Activated naive CD4-positive, alpha-beta T cell treated with anti-CD3 and anti-CD28 coated beads, Interleukin-2, amount 50 U/mL, for 16 hours (primary cell): ENCODE data around the gene FOS.
A peak's percentile ranks its signal among the peaks of the same experiment; 100 is the strongest.
"Not testable (repeated sequence)": the region's sequence is repeated elsewhere in the genome, so short reads cannot be mapped to it uniquely, and the experiment has no call there.

ENCODE experiments used
- DNase-seq: peaks from one replicate; pipeline ENCODE4 v3.0.0-alpha.2; 2020

The FOS gene

DNA sequence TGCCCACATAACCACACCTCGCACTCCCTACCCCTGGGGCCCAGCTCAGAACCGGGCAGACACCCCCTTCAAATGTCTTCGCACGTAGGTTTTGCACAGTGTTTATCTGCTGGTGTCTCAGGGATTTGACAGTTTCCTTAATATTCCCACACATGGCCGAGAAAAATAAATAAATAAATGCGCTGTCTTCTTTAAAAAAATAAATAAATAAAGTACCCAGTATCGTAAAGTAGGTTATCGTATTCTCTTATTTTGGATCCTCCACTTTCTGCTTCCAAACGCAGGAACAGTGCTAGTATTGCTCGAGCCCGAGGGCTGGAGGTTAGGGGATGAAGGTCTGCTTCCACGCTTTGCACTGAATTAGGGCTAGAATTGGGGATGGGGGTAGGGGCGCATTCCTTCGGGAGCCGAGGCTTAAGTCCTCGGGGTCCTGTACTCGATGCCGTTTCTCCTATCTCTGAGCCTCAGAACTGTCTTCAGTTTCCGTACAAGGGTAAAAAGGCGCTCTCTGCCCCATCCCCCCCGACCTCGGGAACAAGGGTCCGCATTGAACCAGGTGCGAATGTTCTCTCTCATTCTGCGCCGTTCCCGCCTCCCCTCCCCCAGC lies 710 bp upstream of the FOS start:
- DNase-seq: no peak

DNA sequence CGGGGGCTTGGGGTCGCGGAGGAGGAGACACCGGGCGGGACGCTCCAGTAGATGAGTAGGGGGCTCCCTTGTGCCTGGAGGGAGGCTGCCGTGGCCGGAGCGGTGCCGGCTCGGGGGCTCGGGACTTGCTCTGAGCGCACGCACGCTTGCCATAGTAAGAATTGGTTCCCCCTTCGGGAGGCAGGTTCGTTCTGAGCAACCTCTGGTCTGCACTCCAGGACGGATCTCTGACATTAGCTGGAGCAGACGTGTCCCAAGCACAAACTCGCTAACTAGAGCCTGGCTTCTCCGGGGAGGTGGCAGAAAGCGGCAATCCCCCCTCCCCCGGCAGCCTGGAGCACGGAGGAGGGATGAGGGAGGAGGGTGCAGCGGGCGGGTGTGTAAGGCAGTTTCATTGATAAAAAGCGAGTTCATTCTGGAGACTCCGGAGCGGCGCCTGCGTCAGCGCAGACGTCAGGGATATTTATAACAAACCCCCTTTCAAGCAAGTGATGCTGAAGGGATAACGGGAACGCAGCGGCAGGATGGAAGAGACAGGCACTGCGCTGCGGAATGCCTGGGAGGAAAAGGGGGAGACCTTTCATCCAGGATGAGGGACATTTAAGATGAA lies 630 bp downstream of the FOS start:
- peak; percentile 55 for DNase-seq

DNA sequence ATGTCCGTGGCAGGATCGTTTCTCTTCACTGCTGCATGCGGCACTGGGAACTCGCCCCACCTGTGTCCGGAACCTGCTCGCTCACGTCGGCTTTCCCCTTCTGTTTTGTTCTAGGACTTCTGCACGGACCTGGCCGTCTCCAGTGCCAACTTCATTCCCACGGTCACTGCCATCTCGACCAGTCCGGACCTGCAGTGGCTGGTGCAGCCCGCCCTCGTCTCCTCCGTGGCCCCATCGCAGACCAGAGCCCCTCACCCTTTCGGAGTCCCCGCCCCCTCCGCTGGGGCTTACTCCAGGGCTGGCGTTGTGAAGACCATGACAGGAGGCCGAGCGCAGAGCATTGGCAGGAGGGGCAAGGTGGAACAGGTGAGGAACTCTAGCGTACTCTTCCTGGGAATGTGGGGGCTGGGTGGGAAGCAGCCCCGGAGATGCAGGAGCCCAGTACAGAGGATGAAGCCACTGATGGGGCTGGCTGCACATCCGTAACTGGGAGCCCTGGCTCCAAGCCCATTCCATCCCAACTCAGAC lies 1.2 kb downstream of the FOS start:
- DNase-seq: no peak

DNA sequence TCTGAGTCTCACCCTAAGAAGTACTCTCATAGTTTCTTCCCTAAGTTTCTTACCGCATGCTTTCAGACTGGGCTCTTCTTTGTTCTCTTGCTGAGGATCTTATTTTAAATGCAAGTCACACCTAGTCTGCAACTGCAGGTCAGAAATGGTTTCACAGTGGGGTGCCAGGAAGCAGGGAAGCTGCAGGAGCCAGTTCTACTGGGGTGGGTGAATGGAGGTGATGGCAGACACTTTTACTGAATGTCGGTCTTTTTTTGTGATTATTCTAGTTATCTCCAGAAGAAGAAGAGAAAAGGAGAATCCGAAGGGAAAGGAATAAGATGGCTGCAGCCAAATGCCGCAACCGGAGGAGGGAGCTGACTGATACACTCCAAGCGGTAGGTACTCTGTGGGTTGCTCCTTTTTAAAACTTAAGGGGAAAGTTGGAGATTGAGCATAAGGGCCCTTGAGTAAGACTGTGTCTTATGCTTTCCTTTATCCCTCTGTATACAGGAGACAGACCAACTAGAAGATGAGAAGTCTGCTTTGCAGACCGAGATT lies 1.7 kb downstream of the FOS start:
- DNase-seq: no peak

DNA sequence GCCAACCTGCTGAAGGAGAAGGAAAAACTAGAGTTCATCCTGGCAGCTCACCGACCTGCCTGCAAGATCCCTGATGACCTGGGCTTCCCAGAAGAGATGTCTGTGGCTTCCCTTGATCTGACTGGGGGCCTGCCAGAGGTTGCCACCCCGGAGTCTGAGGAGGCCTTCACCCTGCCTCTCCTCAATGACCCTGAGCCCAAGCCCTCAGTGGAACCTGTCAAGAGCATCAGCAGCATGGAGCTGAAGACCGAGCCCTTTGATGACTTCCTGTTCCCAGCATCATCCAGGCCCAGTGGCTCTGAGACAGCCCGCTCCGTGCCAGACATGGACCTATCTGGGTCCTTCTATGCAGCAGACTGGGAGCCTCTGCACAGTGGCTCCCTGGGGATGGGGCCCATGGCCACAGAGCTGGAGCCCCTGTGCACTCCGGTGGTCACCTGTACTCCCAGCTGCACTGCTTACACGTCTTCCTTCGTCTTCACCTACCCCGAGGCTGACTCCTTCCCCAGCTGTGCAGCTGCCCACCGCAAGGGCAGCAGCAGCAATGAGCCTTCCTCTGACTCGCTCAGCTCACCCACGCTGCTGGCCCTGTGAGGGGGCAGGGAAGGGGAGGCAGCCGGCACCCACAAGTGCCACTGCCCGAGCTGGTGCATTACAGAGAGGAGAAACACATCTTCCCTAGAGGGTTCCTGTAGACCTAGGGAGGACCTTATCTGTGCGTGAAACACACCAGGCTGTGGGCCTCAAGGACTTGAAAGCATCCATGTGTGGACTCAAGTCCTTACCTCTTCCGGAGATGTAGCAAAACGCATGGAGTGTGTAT lies 2.4 kb downstream of the FOS start:
- no peak for DNase-seq

DNA sequence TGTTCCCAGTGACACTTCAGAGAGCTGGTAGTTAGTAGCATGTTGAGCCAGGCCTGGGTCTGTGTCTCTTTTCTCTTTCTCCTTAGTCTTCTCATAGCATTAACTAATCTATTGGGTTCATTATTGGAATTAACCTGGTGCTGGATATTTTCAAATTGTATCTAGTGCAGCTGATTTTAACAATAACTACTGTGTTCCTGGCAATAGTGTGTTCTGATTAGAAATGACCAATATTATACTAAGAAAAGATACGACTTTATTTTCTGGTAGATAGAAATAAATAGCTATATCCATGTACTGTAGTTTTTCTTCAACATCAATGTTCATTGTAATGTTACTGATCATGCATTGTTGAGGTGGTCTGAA lies 3.0 kb downstream of the FOS start:
- DNase-seq: no peak

DNA sequence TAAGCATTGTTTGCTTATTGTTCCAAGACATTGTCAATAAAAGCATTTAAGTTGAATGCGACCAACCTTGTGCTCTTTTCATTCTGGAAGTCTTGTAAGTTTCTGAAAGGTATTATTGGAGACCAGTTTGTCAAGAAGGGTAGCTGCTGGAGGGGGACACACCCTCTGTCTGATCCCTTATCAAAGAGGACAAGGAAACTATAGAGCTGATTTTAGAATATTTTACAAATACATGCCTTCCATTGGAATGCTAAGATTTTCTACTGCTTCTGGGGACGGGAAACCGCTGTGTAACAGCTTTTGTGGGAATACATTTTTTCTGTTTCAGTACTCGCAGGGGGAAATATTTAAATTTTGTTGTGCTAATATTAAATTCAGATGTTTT lies 3.5 kb downstream of the FOS start:
- DNase-seq: no peak

DNA sequence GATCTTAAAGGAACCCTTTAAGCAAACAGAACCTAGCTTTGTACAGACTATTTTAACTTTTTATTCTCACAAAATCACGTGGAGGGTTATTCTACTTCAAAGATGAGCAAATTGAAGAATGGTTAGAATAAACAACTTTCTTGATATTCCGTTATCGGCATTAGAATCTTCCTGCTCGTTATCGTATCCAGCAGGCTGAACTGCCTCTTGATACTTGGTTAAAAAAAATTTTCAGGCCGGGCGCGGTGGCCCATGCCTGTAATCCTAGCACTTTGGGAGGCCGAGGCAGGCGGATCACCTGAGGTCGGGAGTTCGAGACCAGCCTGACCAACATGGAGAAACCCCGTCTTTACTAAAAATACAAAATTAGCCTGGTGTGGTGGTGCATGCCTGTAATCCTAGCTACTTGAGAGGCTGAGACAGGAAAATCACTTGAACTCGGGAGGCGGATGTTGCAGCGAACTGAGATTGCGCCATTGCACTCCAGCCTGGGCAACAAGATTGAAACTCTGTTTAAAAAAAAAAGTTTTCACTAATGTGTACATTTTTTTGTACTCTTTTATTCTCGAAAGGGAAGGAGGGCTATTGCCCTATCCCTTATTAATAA lies 4.0 kb downstream of the FOS start:
- DNase-seq: not testable (repeated sequence)

DNA sequence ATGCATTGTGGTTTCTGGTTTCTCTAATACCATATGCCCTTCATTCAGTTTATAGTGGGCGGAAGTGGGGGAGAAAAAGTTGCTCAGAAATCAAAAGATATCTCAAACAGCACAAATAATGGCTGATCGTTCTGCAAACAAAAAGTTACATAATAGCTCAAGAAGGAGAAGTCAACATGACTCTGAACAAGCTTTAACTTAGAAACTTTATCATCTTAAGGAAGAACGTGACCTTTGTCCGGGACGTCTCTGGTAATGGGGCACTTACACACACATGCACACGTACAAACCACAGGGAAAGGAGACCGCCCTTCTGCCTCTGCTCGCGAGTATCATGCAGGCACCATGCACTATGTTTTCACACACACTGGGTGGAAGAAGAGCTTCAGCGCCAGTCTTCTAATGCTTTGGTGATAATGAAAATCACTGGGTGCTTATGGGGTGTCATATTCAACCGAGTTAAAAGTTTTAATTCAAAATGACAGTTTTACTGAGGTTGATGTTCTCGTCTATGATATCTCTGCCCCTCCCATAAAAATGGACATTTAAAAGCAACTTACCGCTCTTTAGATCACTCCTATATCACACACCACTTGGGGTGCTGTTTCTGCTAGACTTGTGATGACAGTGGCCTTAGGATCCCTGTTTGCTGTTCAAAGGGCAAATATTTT lies 4.7 kb downstream of the FOS start:
- DNase-seq: no peak

DNA sequence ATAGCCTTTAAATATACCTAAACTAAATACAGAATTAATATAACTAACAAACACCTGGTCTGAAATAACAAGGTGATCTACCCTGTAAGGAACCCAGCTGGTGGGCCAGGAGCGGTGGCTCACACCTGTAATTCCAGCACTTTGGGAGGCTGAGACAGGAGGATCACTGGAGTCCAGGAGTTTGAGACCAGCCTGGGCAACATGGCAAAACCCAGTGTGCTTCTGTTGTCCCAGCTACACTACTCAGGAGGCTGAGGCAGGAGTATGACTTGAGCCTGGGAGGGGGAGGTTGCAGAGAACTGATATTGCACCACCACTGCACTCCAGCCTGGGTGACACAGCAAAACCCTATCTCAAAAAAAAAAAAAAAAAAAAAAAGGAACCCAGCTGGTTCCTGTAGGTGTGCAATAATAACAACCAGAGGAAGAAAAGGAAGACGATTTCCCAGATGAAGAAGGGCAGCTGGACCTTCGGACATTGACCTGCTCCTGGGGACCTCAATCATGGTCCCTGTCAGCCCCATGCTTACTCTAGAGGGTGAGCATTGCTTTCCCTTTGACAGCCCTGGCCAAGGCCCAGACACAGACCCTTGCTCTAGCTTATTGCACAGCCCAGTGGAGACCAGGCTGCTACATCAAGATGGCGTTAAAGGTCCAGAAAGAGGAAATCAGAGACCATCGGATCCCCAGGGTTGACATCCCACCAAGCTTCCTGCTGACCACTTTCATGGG lies 5.4 kb downstream of the FOS start:
- no peak for DNase-seq

DNA sequence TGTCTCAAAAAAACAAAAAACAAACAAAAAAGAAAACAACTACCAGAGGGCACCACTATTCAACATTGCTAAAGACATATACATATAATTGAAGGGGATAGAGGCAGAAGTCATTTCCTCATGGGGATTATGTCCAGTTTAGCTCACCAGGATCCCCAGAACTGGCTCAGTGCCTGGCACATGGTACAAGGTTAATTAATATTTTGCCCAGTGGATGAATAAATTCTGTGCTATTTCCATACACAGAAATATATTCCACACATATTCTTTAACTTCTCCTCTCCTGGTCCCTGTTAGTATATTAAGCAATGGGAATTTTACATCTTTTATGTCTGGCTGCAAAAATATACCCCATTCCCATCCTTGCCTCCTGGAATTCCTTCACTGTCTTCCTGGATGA lies 6.7 kb downstream of the FOS start:
- no peak for DNase-seq

DNA sequence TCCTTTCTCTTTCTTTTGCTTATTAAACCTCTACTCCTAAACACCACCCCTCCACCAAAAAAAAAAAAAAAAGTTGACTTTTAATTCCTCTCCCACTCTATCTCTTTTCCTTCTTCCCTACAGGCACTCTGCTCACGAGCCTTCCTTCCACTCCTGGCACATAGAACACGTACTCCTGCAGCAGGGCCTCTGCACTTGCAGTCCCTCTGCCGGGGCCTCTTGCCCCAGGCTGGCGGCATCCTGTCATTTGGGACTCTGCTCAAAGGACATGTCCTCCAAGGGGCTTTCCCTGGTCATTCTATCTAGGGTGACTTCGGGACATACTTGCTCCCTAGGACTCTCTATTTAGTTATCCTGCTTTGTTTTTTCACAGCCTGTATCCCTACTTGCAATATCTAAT lies 7.7 kb downstream of the FOS start:
- DNase-seq: no peak

DNA sequence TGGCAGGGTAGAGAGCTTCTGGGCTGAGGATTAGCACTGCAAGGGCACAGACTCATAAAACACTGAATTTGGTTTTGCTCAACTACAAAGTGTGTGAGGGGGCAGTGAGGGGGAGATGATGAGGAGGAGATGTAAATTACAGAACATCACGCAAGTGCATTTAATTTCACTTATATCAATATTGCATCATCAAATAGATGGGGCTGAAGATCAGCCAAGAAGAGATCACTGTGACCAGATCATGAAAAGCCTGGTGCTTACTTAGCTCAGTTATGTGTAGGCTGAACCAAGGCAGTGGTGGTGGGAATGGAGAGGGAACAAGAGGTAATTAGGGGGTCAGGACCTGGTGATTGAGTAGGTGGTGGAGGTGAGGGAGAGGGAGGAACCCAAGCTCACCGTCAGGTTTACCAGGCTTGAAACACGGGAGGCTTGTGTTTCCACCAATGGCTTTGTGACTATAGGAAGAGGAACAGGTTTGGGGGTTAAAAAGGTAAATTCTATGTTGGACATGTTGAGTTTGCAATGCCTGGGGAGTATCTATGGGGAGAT lies 11.3 kb downstream of the FOS start:
- DNase-seq: no peak

DNA sequence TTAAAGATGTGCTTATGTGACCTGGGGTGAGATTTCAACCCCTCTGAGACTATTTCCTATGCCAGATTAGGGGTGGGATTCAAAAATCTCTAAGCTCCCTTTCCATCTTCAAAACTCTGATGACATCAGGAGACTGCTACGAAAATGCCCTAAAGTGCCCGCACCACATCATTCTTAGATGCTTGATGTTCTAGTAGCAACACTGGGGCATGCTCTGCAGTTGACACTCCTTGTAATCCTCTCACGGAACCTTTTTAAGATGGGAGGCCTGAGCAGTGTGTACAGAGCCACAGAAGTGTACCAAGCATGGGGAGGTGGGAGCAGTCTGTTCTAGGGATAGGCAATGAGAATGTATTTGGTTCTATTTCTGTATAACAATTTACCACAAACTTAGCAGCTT lies 12.2 kb downstream of the FOS start:
- no peak for DNase-seq

DNA sequence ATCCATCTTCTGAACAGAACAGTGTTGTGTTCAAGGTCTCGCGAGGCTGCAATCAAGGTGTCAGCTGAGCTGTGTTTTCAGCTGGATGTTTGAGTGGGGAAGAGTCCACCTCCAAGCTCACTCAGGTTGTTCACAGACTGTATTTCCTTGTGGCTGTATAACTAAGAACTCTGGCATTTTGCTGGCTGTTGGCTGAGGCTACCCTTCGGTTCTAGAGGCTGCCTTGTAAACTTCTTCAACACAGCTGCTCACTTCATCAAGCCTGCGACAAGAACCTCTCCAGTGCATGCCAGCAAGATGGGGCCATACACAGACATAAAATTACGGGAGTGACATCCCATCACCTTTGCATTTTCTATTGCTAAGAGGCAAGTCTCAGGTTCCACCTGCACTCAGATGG lies 12.7 kb downstream of the FOS start:
- DNase-seq: no peak

DNA sequence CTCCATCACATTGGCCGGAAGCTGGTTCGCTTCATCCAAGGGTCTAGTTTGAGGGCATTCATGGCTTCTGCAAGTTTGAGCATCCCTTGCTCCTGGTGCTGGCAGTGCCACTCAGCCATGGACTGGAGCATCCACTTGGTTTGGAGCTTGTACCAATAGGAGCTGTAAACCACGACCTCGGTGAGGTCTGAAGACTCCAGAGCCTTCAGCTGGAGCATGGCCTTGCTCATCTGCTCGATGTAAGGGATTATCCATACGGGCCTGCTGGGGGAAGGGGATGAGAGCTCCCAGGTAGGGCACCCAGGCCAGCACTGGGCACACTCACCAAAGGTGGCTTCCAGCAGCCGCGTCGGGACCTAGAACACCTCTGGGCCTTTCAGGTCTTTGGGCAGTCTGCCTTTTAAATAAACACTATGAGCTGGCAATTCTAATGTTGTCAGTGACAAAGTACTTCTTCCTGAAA lies 13.5 kb downstream of the FOS start:
- DNase-seq: no peak

DNA sequence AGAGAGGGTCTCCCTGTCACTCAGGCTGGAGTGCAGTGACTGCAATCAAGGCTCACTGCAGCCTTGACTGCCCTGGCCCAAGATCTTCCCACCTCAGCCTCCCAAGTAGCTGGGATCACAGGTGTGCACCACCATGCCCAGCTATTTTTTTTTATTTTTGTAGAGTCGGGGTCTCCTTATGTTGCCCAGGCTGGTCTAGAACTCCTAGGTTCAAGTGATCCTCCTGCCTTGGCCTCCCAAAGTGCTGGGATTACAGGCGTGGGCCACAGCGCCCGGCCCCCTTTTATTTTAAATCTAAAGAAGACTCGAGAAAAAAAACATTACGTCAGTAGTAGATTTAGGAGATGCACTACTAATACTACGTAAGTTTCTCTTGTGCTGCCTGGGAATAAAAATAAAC lies 14.3 kb downstream of the FOS start:
- DNase-seq: no peak

DNA sequence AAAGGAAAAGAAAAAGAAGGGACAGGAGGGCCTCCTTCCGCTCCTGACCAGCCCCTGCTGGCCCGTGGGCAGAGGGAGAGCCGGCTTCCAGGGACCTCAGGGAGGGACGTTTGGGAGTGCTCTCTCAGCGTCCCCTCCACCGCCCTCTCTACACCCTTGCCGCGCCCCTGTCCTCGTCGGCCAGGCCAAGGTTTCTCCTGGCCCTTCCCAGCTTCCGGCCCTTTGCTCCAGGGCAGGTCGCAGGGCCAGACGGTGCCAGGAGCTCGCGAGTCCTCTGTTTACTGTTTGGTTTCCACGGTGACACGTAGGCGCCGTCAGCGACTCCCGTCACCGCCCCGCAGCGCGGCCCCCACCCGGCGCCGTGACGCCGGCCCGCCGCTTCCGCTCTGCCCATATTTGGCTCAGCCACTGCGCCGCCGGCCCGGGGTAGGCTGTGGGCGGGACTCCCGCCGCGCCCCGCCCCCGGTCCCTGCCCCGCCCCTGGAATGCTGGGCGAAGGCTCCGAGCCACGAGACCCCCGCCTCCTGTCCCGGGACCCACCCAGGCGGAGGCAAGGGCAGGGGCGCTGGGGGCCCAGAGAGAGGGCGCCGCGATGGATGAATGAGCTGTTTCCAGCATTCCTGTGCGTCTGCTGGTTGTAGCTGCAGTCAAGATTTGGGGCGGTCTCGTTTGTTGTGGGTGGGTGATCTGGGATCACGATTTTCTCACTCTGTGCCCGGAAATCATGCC lies 15.5 kb downstream of the FOS start:
- peak; percentile 93 for DNase-seq

DNA sequence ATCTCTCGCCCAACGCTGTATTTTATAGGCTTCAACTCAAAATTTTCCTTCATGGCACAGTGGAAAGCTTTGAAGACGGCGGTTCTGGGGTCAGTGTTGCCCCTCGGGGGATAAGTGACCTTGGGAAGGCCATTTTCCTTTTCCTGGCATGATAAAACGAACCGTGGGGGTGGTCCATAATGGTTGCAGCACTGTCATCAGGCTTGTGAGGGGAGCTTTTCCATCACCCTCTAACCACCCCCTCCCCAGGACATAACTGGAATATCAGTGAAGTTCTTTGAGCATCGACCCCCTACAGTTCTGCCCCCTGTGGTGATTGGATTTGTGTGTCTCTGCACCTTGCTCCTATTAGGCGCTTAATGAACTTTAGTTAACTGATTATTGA lies 16.0 kb downstream of the FOS start:
- no peak for DNase-seq

DNA sequence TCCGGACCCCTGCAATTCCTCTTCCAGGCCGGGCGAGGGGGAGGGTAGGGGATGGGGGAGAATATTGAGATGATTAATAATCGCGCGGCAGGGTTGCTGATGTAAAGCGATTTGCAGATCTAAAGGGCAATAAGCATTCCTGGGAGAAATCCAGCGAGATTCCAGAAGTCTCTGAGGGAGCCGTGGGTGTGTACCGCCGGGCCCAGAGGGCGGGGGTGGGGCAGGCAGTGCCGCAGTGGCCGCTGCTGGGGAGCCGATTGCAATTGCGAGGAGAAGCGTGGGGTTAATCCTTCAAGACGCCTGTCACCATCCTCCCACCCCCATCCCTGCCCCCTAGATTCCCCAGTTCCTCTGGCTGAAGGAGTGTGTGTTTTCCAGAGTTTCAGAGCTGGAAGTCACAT lies 16.4 kb downstream of the FOS start:
- DNase-seq: no peak
